Adrenal gland (tissue), 12 donors: ENCODE data around the gene NDUFAF8. TPM values are rescaled to one million over a fixed set of nuclear protein-coding genes. Genes with fewer than 3 reads are reported as not detected.

Source experiments
- DNase-seq, 7 donors: peaks; one replicate each; pipeline ENCODE4 v3.0.0-alpha.2; 2019 to 2020
- H3K27ac ChIP-seq, 5 donors: fragments of 200-600 bp; sonication (generic) in 4 of 5; 1 replicate in 3 of 5; 2 replicates in 2 of 5; pipeline versions ENCODE4 v1.5.1 to v1.8.0; 2016 to 2020; ENCODE audit warnings: mild to moderate bottlenecking in 1 of 5
- H3K27me3 ChIP-seq: fragments of 200-600 bp; 2 replicates; pipeline ENCODE4 v1.8.0; 2021
- H3K36me3 ChIP-seq, 2 donors: fragments of 200-600 bp; replicated peaks in 1 of 2; 1 replicate in 1 of 2; 2 replicates in 1 of 2; pipeline versions ENCODE4 v1.5.1 to v1.8.0; 2018 to 2022
- H3K4me1 ChIP-seq, 2 donors: fragments of 200-600 bp; replicated peaks in 1 of 2; 1 replicate in 1 of 2; 2 replicates in 1 of 2; pipeline versions ENCODE4 v1.5.1 to v1.8.0; 2018 to 2021
- H3K4me3 ChIP-seq, 4 donors: fragments of 200-600 bp; sonication (generic) in 3 of 4; one replicate each; pipeline ENCODE4 v1.5.1; 2016 to 2018
- H3K9me3 ChIP-seq, 3 donors: fragments of 200-600 bp; sonication (generic) in 1 of 3; replicated peaks in 1 of 3; 1 replicate in 2 of 3; 2 replicates in 1 of 3; pipeline versions ENCODE4 v1.5.1 to v1.8.0; 2016 to 2021
- CTCF ChIP-seq, 6 experiments: fragments of 450-650 bp in 4 of 6; fragments of 200-600 bp in 2 of 6; sonication (generic) in 1 of 6; IDR thresholded peaks; 1 replicate in 5 of 6; 2 replicates in 1 of 6; pipeline versions ENCODE4 v1.5.1 to v1.8.0; 2016 to 2021; ENCODE audit warnings: antibody characterized with exemption in 6 of 6, mild to moderate bottlenecking in 2 of 6, moderate library complexity in 1 of 6
- POLR2A ChIP-seq, 2 donors: fragments of 450-650 bp; IDR thresholded peaks; one replicate each; pipeline ENCODE4 v1.6.1; 2017; ENCODE audit warnings: antibody characterized with exemption in 2 of 2, mild to moderate bottlenecking in 2 of 2, moderate library complexity in 1 of 2
- WGBS, 4 donors: extraction: QIAGEN DNeasy Blood & Tissue Kit in 2 of 4; methylation state at CpG; one replicate each; pipeline versions ENCODE4 v1.1.5 to v1.1.7; 2013 to 2017; 5-methylcytosine and 5-hydroxymethylcytosine counted together
- intact Hi-C, 2 donors: fragments of 100-400 bp; cut with DNase I; formaldehyde crosslinking; loops; one replicate each; pipeline versions ENCODE4 v1.14.1 to v1.15.0; 2022 to 2023
- polyA plus RNA-seq, 3 donors: library from polyadenylated mRNA; stranded (reverse); fragments of 200-250 nt in 2 of 3; fragments of 350-450 nt in 1 of 3; fragmentation: Illumina TruSeq in 1 of 3; extraction: RNeasy Lipid Tissue Mini Kit (QIAGEN cat#74804) in 1 of 3; gene quantifications; one replicate each; pipeline ENCODE4 v1.2.3, GENCODE V29; 2013 to 2014
- total RNA-seq, 9 donors: library from RNA; depleted of rRNA in 4 of 9; stranded (reverse); fragments of >200 nt in 4 of 9; fragments of 120-200 nt in 1 of 9; fragmentation: NEBNext Ultra II Directional in 1 of 9; extraction: Animal tissue kit (Norgen Biotek cat#: 25700) in 1 of 9; gene quantifications; one replicate each; pipeline versions ENCODE4 v1.1.0 to v1.2.4, GENCODE V29; 2013 to 2023
- donor health status: healthy with polysubstance abuse.
- donor health status: Bipolar disorder and iron deficiency.
- donor health status: DM: yes; HTN: yes; CAD: no.
- donor health status: DM: no; HTN: no; CAD: no.
- donor health status: DM: no; HTN: no; CAD: no.
- donor health status: DM: yes; HTN: yes; CAD: no.

Gene NDUFAF8
- total and polyA plus RNA-seq, 12 donors = 25.3 to 106 (median 49.6) TPM

- Histone ChIP-seq H3K9me3 (no peaks in the 10 kb centered on the region), H3K27ac (no peak overlapping the region), H3K27me3 (no peaks in the 10 kb centered on the region), H3K4me1 (no peaks in the 10 kb centered on the region), H3K4me3 (no peak overlapping the region), H3K36me3 (no peaks in the 10 kb centered on the region)
- intact Hi-C loops = no loop called here
- DNase-seq = no peak
- TF ChIP-seq CTCF (IDR thresholded peaks at IDR 0.05) (no peak), POLR2A (IDR thresholded peaks at IDR 0.05) (no peak)
- WGBS, 4 donors = 92 to 94% (median 94%) methylated on average over 6 to 20 of the region's 20 CpGs
Measured at GRCh38 chr17:81191116-81191515, 48.0 kb upstream of the NDUFAF8 start.

- no peaks in the 10 kb centered on the region for H3K27me3 ChIP-seq
- intact Hi-C loops = no loop called here
- H3K27ac ChIP-seq = no peak overlapping the region
- no peaks in the 10 kb centered on the region for H3K36me3 ChIP-seq
- DNase-seq = no peak
- H3K9me3 ChIP-seq = no peaks in the 10 kb centered on the region
- WGBS, 4 donors = 95 to 97% (median 95%) methylated on average over 4 to 14 of the region's 14 CpGs
- TF ChIP-seq POLR2A (IDR thresholded peaks at IDR 0.05) (no peak), CTCF (IDR thresholded peaks at IDR 0.05) (no peak)
- no peak overlapping the region for H3K4me3 ChIP-seq
- no peaks in the 10 kb centered on the region for H3K4me1 ChIP-seq
Measured at GRCh38 chr17:81191646-81192045, 47.5 kb upstream of the NDUFAF8 start.

GRCh38 chr17:81192386-81193050 lies 46.6 kb upstream of the NDUFAF8 start:
- Histone ChIP-seq H3K9me3 (no peaks in the 10 kb centered on the region), H3K4me3 (no peak overlapping the region), H3K4me1 (no peaks in the 10 kb centered on the region), H3K27me3 (no peaks in the 10 kb centered on the region), H3K27ac (no peak overlapping the region), H3K36me3 (no peaks in the 10 kb centered on the region)
- no peak for DNase-seq
- TF ChIP-seq CTCF (IDR thresholded peaks at IDR 0.05) (no peak), POLR2A (IDR thresholded peaks at IDR 0.05) (no peak)
- WGBS, 4 donors = 80 to 94% (median 82%) methylated on average over 5 to 34 of the region's 34 CpGs
- intact Hi-C loops = no loop called here

GRCh38 chr17:81193051-81193410 lies 46.1 kb upstream of the NDUFAF8 start:
- intact Hi-C loops = no loop called here
- no peaks in the 10 kb centered on the region for H3K36me3 ChIP-seq
- no peak for TF ChIP-seq CTCF (IDR thresholded peaks at IDR 0.05)
- no peak for TF ChIP-seq POLR2A (IDR thresholded peaks at IDR 0.05)

More at GRCh38 chr17:81193051-81193410, 46.1 kb upstream of the NDUFAF8 start:
- Histone ChIP-seq H3K9me3 (no peaks in the 10 kb centered on the region), H3K4me1 (no peaks in the 10 kb centered on the region), H3K4me3 (no peak overlapping the region), H3K27ac (no peak overlapping the region), H3K27me3 (no peaks in the 10 kb centered on the region)
- no peak for DNase-seq
- 86 to 100% (median 89%) methylated on average over 4 to 17 of the region's 17 CpGs; no CpG with 5 or more reads in 1 of the 4 donors for WGBS, 4 donors
